Stimulated activated CD4-positive, alpha-beta T cell treated with anti-CD3 and anti-CD28 coated beads, TNF-alpha, amount 100 ng/mL, for 1 hour (primary cell): ENCODE data around the gene TOB1.
"Not testable (repeated sequence)": the region's sequence is repeated elsewhere in the genome, so short reads cannot be mapped to it uniquely, and the experiment has no call there.

ENCODE experiments used
- DNase-seq, 3 donors: peaks; one replicate each; pipeline ENCODE4 v3.0.0-alpha.2; 2020; ENCODE audit warnings: low read depth in 3 of 3, low spot score in 1 of 3

The TOB1 gene

DNA sequence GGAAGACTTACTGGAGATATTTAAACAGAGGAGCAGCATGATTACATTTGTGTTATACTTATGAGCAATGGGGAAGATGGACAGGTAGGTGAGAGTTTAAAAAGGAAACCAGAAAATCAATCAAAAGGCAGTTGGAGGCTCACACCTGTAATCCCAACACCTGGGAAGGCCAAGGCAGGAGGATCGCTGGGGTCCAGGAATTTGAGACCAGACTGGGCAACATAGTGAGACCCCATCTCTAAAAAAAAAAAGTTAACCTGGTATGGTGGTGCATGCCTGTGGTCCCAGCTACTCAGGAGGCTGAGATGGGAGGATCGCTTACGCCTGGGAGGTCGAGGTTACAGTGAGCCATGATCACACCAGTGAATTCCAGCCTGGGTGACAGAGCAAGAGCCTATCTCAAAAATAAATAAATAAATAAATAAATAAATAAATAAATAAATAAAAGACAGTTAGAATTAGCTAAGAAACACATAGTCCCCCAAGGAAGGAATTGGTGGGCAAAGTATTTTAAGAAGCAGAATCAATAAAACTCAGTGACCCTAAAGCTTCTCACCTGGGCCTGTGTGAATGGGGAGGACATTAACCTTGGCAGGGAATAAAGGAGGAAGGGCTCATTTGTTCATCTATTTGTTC is 32.3 kb upstream of the TOB1 start:
- no peak for DNase-seq

DNA sequence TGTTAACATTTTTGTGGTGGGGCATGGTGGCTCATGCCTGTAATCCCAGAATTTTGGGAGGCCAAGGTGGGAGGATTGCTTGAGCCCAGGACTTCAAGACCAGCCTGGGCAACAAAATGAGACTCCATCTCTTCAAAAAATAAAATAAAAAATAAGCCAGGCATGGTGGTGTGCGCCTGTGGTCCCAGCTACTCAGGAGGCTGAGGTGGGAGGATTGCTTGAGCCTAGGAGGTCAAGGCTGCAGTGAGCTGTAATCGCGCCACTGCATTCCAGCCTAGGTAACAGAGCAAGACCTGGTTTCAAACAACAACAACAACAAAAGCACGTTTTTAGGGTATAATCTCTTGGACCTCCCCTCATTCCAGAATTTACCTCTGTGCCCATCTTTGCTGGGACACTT is 28.4 kb upstream of the TOB1 start:
- DNase-seq: not testable (repeated sequence)

DNA sequence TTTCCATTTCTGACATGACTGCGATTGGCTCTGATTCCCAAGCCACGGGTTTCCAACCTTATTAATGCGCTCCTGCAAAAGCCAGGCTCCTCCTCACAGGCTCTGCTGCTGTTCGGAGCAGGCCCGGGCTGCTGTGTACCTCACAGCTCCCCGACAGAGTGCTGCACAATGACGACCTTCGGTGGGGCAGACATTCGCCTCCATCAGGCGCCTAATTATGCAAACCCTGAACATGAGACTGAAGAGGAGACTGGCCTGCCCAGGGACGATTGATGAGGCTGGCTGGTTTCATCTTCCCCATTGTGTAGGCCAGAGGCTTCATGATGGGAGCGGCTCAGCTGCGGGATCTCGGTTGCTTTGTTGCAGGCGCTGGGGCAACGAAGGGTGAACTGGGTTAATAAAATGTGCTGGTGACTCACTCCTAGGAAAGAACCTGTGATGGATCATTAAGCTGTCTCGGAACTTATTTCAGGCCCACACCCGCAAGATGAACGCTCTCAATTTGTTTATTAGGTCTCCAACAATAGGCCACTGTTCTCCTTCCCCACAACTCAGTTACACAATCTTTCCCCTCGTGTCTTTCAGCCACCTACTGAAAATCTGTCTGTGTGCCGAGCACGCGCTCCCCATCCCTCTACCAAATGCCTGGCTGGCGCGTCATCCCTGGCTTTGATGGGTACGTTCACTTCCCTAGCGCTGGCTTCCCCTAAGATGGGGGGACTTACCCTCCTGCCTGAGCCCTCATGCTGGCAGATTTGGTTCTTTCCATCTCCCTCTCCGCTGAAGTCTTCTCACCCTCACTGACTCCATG is 27.2 kb upstream of the TOB1 start:
- no peak for DNase-seq

DNA sequence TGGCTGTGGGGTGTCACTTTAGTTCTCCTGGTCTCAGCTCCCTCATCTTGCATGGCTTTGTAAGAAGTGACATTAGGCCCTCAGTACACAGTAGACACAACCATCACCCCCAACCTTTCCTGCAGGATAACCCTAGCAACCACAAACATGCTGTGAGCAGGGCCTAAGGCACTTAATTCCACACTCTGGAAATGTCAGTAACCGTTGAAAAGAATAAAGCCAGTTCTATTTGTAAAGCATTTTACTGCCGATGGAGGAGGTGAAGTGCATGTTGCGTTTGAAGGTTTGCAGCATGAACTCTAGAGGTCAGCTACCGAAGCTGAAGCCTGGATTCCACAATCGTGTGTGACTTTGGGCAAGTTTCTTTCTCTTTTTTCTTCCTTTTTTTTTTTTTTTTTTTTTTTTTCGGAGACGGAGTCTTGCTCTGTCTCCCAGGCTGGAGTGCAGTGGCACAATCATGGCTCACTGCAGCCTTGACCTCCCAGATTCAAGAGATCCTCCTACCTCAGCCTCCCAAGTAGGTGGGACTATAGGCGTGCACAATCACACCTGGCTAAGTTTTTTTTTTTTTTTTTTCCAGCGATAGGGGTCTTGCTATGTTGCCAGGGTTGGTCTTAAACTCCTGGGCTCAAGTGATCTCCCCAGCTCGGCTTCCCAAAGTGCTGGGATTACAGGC is 26.1 kb upstream of the TOB1 start:
- DNase-seq: no peak

DNA sequence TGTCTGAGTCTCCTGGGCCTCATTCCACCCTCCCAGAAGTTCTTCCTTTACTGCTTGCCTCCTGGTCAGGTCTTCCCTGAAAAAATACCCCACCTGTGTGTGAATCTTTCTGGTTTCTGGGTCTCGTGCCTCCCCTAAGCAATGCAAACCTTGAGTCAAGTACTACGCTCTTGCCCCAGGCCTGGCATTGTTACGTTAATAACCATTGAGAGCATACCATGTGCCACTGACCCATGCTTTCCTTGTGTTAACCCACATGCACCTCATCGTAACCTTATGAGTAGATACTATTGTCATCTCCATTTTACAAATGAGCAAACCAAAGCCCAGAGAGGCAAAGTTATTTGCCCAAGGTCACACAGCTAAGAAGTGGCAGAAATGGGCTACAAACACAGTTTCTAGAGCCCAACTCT is 25.4 kb upstream of the TOB1 start:
- no peak for DNase-seq

DNA sequence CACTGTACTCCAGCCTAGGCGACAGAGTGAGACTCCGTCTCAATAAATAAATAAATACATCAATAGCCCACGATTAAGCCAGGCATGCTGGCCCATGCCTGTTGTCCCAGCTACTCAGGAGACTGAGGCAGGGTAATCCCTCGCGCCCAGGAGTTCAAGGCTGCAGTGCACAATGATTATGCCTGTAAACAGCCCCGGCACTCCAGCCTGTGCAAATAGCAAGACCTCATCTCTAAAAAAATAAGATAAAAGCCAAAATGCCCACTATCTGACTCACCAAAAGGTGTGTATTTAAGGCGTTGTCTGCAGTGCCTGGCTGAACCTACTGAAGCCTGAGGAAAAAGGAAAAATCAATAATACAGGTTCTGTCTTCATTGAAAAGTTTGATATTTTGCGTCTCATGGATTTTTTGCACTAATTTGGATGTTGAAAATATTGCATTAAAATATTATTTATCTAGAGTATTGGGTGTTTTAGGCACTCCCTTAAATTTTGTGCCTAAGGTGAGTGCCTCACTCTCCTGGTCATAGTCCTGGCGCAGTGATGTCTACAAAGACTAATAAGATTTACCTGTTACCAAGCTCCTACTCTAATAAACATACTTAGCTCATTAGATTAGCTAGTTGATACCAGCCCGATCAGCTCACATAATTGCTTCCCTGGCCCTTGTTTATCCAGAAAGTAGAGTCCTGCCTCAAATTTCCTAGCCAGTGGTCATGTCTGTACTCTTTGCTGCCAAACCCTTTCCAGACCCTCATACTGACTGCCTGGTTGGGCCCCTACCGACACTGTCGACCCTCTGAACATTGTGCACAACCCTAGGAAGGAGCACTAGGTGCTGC is 24.7 kb upstream of the TOB1 start:
- no peak for DNase-seq

DNA sequence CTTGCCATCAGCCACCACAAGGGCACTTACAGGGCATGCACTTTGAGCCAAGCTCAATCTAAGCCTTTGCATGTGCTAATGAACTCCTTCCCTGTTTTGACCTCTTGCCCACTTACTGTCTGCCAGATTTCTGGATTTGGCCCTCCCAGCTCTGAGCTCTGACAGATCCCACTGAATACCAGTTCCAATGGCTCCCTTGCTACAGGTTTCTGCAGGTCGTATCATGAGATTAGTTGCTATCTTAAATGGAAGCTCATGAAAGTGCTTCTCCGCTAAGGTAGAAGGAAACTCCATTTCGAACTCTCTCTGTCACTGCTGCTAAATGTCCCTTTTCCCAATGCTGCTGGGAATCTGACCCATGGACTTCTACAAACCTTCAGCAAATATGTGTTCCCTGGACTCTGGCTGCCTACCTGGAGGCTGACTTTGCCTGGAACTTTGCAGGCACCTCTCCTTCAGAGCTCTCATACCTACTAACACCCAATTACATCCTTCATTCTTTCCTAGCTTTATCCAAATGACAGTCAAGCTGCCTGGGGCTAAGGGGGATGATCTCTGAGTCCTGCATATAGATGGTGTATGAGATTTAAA is 23.5 kb upstream of the TOB1 start:
- no peak for DNase-seq

DNA sequence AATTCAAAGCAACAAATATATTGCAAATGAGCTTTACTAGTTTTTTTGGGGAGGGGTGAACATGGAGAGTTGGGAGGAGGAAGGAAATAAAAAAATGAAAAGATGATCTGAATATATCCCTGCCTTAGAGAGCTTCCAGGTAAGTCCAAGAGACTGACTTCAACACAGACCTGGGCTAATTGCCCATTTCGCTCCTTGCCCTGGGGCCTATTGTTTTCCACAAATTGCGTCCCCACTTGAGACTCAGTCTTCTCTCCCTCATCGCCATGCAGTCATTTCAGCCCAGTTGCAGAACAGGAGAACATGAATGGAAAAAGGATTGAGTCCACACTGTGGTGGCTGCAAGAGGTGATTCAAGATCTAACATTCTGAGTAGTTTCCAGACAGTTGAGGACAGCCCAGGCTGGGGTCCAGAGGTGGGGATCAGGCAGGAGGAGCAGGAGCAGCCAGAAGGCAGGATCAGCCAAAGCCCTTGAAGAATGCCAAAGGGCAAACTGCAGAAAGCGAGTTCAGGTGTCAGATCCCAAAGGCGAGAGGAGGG is 21.6 kb upstream of the TOB1 start:
- no peak for DNase-seq

DNA sequence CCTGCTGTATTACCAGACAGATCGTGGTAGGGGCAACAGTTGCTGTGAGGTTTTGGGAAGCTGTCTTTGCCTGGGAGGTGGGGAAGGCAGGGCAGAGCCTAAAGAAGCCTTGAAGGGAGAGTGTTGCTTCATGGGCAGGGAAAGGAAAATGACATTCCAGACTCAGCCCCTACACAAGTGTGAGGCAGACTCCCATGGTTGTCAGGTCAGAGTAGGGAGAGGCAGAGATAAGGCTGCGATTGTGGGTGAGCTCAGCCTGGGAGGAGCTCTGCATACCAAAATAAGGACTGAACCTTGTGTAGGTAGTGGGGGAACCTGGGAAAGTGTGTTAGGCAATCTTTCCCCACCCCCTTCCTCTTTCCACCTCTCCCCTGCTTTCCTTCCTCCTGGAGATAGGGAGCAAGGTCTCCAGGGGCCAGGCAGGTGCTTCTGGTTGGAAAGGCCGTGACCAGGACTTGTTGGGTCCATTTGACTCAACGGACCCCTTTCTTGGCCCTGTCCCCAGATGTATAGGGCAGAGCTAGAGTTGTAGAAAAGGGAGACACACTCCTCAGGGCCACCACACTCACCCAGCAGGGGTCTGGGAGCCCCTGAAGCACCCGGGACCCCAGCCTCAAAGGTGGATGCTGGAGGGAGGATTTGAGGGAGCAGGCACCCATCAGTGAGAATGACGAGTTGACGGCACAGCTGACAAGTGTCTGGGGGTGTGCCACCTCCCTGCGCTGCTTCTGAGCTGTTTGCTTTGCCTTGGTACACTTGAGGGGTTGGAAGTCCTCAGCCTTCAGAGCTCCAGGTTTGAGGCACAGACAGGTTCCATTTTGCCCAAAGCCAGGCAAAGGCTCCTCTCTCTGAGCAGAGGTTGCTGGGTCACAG is 18.5 kb upstream of the TOB1 start:
- DNase-seq: no peak

DNA sequence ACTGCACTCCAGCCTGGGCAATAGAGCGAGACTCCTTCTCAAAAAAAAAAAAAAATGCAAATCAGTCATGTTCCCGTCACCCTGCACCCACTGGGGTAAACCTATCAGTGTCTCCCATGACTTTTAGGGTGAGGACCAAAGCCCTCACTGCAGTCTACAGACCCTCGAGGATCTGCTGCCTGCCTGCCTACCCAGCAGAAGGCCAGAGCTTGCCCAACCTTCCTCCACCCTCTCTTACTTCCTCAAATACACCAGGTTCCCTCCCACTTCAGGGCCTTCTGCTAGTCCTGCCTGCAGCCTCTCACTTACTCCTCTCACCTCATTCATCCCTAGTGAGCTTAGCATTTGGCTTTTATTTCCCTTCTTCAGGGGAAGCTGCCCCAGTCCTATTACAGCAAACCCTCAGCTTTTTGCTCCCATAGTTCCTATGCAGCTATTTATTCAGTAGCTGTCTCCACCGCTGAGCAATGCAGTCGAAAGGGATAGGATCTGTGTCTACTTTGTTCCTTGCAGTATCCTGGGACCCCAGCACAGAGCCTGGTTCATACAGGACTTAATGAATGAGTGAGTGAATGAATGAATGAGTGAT is 17.8 kb upstream of the TOB1 start:
- no peak for DNase-seq

DNA sequence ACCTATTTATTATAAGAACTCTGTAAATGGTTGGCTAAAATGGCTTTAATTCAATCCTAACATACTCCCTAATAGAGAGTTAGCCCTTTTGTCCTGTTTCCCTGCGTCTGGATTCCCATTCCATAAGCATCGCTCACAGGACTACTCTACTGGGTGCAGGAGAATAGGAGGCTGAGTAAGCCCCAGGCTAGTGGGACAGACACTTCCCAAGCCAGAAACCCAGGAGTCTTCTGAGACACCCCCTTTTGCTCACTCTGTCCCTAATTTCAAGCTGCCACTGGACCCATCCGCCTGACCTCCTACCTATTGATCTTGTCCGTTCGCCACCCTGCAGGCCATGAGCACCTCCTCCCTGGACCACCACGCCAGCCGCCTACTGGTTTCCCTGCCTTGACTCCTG is 16.7 kb upstream of the TOB1 start:
- no peak for DNase-seq

DNA sequence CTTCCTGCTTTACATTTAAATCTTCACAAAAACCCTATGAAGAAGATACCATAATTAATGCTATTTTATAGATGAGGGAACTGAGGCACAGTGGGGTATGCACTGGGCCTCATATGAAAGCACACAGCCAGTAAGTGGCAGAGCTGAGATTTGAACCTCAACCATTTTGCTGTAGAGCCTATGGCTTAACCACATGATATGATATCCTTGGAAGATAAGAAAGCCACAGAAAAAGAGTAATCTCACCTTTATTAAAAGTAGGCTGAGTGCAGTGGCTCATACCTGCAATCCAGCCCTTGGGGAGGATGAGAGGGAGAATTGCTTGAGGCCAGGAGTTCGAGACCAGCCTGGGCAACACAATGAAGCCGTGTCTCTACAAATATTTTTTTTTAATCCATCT is 15.0 kb upstream of the TOB1 start:
- no peak for DNase-seq

DNA sequence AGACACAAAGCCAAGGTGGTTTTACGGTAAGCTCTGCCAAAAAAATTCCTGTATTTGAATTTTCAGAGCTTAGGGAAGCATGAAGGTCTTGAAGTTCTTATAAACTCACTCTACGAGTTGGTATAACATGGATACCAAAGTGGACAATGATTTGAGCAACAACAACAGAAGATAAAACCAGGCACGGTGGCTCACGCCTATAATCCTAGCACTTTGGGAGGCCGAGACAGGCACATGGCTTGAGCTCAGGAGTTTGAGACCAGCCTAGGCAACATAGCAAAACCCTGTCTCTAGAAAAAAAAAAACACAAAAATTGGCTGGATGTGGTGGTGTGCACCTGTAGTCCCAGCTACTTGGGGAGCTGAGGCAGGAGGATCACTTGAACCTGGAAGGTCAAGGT is 12.9 kb upstream of the TOB1 start:
- DNase-seq: no peak

DNA sequence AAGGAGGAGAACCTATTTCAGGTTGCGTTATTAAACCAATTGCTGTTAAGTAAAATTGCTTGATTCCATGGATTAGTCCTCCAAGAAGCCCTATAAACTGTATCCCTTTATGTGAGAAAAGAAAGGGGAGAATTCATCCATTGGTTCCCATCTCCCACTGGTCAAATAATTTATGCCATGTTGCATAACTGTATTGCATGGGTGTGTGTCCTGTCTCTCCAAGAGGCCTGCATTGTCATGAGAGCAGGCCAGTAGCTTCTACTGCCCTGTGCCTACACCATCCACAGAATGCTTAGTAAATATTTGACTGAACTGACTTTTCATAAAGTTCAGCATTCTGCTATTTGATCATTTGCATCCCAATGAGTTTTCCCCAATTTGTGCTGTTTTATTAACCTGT is 11.7 kb upstream of the TOB1 start:
- no peak for DNase-seq

DNA sequence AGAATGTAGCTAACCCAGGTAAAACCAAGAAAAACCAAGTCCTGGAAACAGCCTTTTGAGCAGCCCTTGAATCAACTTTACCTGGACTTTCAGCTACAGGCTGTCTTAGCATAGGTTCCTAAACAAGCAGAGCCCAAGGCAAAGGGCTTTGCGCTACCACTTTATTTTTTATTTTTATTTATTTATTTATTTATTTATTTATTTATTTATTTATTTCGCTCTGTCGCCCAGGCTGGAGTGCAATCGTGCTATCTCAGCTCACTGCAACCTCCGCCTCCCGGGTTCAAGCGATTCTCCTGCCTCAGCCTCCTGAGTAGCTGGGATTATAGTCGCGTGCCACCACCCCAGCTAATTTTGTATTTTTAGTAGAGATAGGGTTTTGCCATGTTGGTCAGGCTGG is 10.9 kb upstream of the TOB1 start:
- DNase-seq: not testable (repeated sequence)

DNA sequence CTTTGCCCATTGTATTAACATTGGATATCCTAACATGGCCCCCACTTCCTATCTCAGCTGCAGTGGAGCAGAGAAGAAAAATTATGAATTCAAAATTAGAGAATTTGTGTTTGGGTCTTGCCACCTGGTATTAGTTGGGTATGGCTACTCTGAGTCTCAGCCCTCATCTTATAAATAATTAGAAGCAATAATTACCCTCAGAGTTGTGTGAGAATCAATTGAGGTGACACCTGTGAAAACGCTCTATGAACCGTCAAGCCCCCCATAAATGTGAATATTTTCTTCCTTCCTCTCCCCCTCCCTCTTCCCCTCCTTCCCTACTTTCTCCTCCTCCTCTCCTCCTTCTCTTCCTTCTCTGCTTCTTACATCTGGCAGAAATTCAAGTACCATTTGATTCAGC is 8.9 kb upstream of the TOB1 start:
- DNase-seq: no peak

DNA sequence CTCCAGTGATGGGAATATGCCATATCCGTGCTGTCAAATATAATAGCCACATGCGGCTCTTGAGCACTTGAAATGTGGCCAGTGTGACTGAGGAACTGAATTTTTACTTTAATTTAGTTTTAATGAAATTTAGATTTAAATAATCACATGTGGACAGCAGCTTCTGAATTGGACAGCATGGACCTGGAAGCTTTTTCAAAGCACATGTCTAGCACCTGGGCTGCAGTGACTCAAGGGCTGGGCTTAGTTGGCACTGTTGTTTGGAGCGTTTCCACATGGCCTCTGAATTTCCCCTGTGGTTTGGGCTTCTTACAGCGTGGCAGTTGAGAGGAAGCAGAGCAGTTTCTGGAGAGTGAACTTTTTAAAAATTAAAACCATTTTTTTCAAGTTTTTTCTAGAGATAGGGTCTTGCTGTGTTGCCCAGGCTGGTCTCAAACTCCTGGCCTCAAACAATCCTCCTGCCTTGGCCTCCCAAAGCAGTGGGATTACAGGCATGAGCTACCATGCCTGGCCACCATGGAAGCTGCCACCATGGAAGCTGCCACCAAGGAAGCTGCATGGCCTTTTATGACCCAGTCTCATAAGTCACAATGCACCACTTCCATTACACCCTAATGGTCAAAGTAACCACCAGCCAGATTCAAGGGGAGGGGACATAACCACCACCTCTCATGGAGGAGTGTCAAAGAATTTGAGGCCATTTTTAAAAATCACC is 6.7 kb upstream of the TOB1 start:
- peak in 1 of 3 donors; percentile 22 for DNase-seq

DNA sequence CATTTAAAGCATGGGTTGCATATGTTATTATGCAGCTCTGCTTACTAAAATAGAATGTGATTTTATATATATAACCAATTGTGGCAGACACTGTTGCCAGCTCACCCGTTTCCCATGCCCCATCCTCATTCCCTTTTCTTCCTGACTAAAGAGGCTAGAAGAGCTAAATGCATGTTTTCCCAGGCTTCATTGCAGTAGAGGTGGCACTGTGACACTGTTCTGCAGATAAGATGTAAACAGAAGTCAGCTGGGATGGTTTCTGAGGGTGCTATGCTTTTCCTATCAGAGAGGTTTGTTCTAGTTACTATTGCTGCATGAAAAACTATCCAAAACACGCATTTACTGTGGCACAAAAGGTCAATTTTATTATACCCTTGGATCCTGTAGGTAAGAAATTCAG is 5.7 kb upstream of the TOB1 start:
- DNase-seq: no peak

DNA sequence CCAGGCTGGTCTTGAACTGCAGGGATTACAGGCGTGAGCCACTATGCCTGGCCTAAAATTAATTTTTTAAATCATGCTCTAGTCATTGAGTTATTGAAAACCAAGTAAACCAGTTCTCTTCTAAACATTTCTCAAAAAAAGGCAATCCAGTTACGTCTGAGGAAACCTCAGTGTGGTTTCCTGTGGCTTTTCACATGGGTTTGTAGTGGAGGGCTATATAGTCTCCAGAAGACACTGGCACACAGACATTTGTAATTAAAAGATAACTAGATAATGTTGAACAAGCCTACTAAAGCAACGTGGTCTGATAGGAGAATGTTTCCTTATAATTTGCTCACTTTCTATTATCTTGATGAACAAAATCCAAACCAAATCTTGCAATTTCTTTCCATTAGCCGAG is 5.2 kb upstream of the TOB1 start:
- DNase-seq: peak in 1 of 3 donors; percentile 40
